ENCODE data around the gene TMEM63A.
"Not testable (repeated sequence)": the region's sequence is repeated elsewhere in the genome, so short reads cannot be mapped to it uniquely, and the experiment has no call there.

TMEM63A gene

GRCh38 chr1:225816643-225817538, 65.3 kb downstream of the TMEM63A start:
- no peak for DNase-seq

- no peak for DNase-seq
These were observed 66.5 kb downstream of the TMEM63A start for GRCh38 chr1:225815526-225816178.

- not testable (repeated sequence) for DNase-seq
These were observed 67.1 kb downstream of the TMEM63A start for GRCh38 chr1:225815090-225815489.

- DNase-seq: no peak
These were observed 67.8 kb downstream of the TMEM63A start for GRCh38 chr1:225814381-225814780.

- no peak for DNase-seq
These were observed 68.8 kb downstream of the TMEM63A start for GRCh38 chr1:225813214-225813964.

GRCh38 chr1:225812488-225813213, 69.5 kb downstream of the TMEM63A start:
- DNase-seq: no peak

- DNase-seq: no peak
These were observed 70.3 kb downstream of the TMEM63A start for GRCh38 chr1:225811622-225812487.

- not testable (repeated sequence) for DNase-seq
These were observed 71.3 kb downstream of the TMEM63A start for GRCh38 chr1:225810579-225811538.

- peak; percentile 57 for DNase-seq
These were observed 72.2 kb downstream of the TMEM63A start, which contains the start of gene EPHX1 for GRCh38 chr1:225809842-225810578. Gene EPHX1 (plus strand): TSS chr1:225810124. CDS start chr1:225828730, 18,606 bp downstream.

- no peak for DNase-seq
These were observed 74.0 kb downstream of the TMEM63A start for GRCh38 chr1:225808136-225808535.

GRCh38 chr1:225806736-225807135, 75.4 kb downstream of the TMEM63A start:
- DNase-seq: not testable (repeated sequence)

GRCh38 chr1:225806249-225806648, 75.9 kb downstream of the TMEM63A start:
- DNase-seq: no peak

- not testable (repeated sequence) for DNase-seq
These were observed 81.0 kb downstream of the TMEM63A start for GRCh38 chr1:225801146-225801545.

GRCh38 chr1:225796097-225796496, 86.1 kb downstream of the TMEM63A start:
- DNase-seq: not testable (repeated sequence)

Measured in activated CD4-positive, alpha-beta T cell treated with anti-CD3 and anti-CD28 coated beads, Interleukin-2, amount 50 U/mL, for 1 hour (primary cell).